Measurements from ENCODE around the gene CD320.
"Not testable (repeated sequence)": the region's sequence is repeated elsewhere in the genome, so short reads cannot be mapped to it uniquely, and the experiment has no call there.

Gene CD320

DNA sequence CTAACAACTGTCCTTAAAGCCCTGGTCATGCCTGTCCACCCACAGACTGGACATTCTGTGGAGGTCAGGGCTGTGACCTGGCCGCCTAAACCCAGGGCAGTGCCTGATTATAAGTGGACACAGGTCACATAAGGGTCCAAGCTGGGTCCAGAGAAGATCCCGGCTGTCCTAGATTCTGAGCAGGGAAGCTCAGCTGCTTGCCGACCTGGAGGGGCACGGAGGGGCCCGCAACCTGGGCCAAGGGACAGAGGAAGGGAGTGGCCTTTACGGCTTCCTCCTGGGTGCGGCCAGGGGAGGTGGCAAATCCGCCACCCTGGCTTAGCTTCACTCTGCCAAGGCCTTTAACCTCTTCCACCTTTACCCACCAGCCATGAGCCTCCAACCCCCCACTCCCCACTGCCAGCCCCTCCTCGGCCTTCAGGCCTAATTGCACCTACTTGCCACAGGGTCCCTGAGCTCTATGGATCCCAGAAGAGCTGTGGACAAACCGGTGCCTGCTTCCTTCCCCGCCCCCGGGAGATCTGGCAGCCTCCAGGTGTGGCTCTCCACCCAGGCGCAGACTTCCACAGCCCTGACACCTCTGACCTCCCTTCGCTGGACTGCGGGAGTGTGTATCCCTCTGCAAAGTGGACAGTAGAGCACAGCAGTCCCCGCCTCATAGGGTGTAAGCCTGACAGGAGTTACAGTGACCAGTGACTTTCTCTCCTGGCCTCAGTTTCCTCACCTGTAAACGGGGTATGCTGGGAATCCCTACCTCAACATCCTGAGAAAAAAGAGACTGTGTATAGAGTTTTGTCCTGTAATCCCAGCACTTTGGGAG lies 1.7 kb downstream of the CD320 start:
- no peak for DNase-seq

DNA sequence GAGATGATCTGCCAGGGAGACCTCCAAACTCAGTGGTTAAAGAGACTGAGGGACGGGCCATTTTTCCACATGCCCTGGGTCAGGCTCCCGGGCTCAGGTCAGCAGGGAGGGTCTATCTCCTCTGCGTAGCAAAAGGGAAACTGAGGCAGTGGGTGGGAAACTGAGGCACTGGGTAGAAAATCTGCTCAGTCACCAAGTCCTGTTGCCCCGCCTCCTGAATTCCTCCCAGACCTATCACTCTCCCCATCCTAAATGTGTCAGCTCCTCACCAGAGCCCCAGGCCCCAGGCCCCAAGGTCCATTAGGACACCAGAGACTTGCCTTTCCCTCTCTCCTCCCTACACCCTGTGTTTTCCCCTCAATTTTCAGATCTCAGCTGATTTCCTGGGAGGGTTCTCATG lies 2.4 kb downstream of the CD320 start:
- no peak for DNase-seq

GRCh38 chr19:8304841-8305621 lies 3.1 kb downstream of the CD320 start:
- DNase-seq: no peak

- no peak for DNase-seq
Measured at GRCh38 chr19:8302734-8303133, 5.4 kb downstream of the CD320 start.

- no peak for DNase-seq
Measured at GRCh38 chr19:8302357-8302691, 5.8 kb downstream of the CD320 start.

GRCh38 chr19:8291337-8291736 lies 16.8 kb downstream of the CD320 start:
- not testable (repeated sequence) for DNase-seq

DNA sequence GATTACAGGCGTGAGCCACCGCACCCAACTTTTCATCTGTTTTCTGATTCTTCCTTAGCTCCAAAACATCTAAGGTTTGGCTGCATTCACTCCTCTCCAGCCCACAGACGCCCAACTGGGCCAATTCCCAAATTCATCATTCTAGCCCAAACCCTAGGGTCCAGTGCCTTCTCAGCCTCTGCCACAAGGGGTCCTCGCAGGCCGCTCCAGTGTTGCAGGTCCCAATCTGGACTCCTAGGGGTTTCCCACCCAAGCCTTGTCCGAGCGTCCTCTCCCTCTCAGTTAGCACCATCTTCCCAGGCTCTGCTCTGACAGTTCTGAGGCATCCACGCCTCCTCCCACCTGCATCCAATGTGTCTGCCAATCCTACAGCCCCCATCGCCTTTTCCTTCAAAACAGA lies 31.6 kb downstream of the CD320 start:
- not testable (repeated sequence) for DNase-seq

- no peak for DNase-seq
Measured at GRCh38 chr19:8269724-8270123, 38.4 kb downstream of the CD320 start.

DNA sequence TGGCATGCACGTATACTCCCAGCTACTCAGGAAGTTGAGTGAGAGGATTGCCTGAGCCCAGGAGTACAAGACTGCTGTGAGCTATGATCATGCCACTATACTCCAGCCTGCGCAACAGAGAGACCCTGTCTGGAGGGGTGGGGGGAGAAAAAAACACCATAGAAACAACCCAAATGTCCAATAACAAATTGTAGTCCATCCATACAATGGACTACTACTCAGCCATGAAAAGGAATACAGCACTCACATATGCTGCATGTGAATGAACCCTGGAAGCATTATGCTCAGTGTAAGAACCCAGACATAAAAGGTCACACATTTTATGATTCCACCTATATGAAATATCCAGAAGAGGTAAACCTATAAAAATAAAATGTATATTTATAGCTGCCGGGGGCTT lies 42.3 kb downstream of the CD320 start:
- no peak for DNase-seq

GRCh38 chr19:8264248-8264647 lies 43.9 kb downstream of the CD320 start:
- not testable (repeated sequence) for DNase-seq

GRCh38 chr19:8262431-8262830 lies 45.7 kb downstream of the CD320 start:
- no peak for DNase-seq

GRCh38 chr19:8261881-8262280 lies 46.3 kb downstream of the CD320 start:
- DNase-seq: no peak

GRCh38 chr19:8261347-8261746 lies 46.8 kb downstream of the CD320 start:
- no peak for DNase-seq

DNA sequence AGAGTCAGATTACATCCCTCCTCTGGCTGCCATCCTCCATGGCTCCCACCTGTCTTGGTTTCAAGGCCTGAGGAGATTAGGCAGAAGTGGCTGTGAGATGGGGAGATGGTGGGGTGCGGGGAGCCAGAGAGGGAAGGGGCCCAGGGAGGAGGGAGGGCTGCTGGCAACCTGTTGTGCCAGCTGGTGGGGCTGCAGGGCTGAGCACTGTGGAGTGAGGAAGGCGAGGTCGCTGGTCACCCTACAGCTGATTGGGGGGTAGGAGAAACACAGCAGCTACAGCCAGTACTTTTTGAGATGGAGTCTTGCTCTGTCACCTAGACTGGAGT lies 48.3 kb downstream of the CD320 start:
- DNase-seq: no peak

- DNase-seq: no peak
Measured at GRCh38 chr19:8259142-8259921, 48.8 kb downstream of the CD320 start.

- no peak for DNase-seq
Measured at GRCh38 chr19:8257052-8257443, 51.1 kb downstream of the CD320 start.

- DNase-seq: no peak
Measured at GRCh38 chr19:8256276-8257051, 51.7 kb downstream of the CD320 start.

- DNase-seq: no peak
Measured at GRCh38 chr19:8255426-8256125, 52.6 kb downstream of the CD320 start.

GRCh38 chr19:8254286-8255001 lies 53.7 kb downstream of the CD320 start:
- no peak for DNase-seq

DNA sequence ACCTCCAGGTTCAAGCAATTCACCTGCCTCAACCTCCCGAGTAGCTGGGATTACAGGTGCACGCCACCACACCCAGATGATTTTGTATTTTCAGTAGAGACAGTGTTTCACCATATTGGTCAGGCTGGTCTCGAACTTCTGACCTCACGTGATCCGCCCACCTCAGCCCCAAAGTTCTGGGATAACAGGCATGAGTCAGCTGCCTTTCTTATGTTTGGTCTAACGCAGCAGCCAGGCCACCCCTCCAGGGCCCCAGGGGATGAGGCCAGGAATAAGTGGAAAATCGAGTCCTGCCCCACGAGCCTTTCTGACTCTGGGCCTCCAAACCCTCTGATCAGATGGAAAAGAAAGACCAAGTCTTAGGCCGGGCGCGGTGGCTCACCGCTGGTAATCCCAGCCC lies 54.5 kb downstream of the CD320 start:
- DNase-seq: no peak

DNA sequence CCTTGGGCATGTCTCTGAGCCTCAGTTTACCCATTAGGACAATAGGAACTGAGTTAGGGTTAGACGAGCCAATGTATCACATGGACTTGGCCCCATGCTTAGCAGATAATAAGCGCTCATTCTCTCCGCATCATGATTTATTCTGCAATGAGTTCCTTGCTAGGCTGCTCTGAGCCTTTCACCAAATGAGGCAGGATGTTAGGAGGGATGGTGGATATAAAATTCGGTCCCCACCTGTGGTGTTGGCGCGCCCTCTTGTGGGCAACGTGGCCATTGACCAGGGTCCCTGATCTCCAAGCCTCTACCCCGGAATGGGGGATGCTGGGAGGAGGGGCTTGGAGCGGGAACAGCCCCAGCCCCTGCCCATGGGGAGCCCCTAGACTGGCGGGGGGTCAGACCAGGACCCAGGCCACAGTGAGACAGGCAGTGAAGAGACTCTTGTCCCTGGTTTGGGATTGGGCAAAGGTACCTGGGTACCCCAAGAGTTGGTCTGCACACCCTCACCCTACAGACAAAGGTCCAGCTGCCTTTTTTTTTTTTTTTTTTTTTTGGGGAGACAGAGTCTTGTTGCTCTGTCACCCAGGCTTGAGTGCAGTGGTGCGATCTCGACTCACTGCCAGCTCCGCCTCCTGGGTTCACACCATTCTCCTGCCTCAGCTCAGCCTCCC lies 55.1 kb downstream of the CD320 start:
- DNase-seq: no peak

Data from NCI-H2081 treated with DMSO at 0.1 percent for 48 hours (cell line).